Hepatocyte (in vitro differentiated cells): ENCODE results near the gene SAMD3. TPM values are rescaled to one million over a fixed set of nuclear protein-coding genes. Genes with fewer than 3 reads are reported as not detected.
"Not testable (repeated sequence)": the region's sequence is repeated elsewhere in the genome, so short reads cannot be mapped to it uniquely, and the experiment has no call there.

ENCODE experiments used
- DNase-seq: peaks from one replicate; pipeline ENCODE4 v3.0.0-alpha.2; 2016; ENCODE audit warnings: low spot score
- H2AFZ ChIP-seq: fragments of 200-600 bp; sonication (generic); 2 replicates; pipeline ENCODE4 v1.6.0; 2016; ENCODE audit warnings: antibody characterized with exemption, mild to moderate bottlenecking
- H3K27ac ChIP-seq: fragments of 200-600 bp; sonication (generic); 2 replicates; pipeline ENCODE4 v1.5.1; 2016; ENCODE audit warnings: mild to moderate bottlenecking
- H3K27me3 ChIP-seq: fragments of 200-600 bp; sonication (generic); 2 replicates; pipeline ENCODE4 v1.6.1; 2016
- H3K36me3 ChIP-seq: fragments of 200-600 bp; sonication (generic); replicated peaks from 2 replicates; pipeline ENCODE4 v1.5.1; 2016; ENCODE audit warnings: low read depth; ENCODE audit not compliant: insufficient read depth
- H3K4me1 ChIP-seq: fragments of 200-600 bp; sonication (generic); 2 replicates; pipeline ENCODE4 v1.5.1; 2016; ENCODE audit warnings: mild to moderate bottlenecking, moderate library complexity; ENCODE audit not compliant: insufficient read depth
- H3K4me2 ChIP-seq: fragments of 200-600 bp; sonication (generic); 2 replicates; pipeline ENCODE4 v1.6.0; 2016
- H3K4me3 ChIP-seq: fragments of 200-600 bp; sonication (generic); 2 replicates; pipeline ENCODE4 v1.5.1; 2016; ENCODE audit warnings: mild to moderate bottlenecking
- H3K79me2 ChIP-seq: fragments of 200-600 bp; sonication (generic); 2 replicates; pipeline ENCODE4 v1.6.0; 2017; ENCODE audit warnings: mild to moderate bottlenecking
- H3K9me2 ChIP-seq: fragments of 200-600 bp; sonication (generic); replicated peaks from 2 replicates; pipeline ENCODE4 v1.6.0; 2017; ENCODE audit warnings: mild to moderate bottlenecking; ENCODE audit not compliant: insufficient read depth
- H3K9me3 ChIP-seq: fragments of 200-600 bp; sonication (generic); 2 replicates; pipeline ENCODE4 v1.5.1; 2016; ENCODE audit warnings: low read depth, mild to moderate bottlenecking
- H4K20me1 ChIP-seq: fragments of 200-600 bp; sonication (generic); 2 replicates; pipeline ENCODE4 v1.6.0; 2016; ENCODE audit warnings: mild to moderate bottlenecking; ENCODE audit not compliant: insufficient read depth, poor library complexity, severe bottlenecking
- CTCF ChIP-seq: fragments of 200-600 bp; sonication (generic); IDR thresholded peaks from 2 replicates; pipeline ENCODE4 v1.5.1; 2016; ENCODE audit warnings: antibody characterized with exemption, mild to moderate bottlenecking; ENCODE audit not compliant: poor library complexity
- EZH2 ChIP-seq: fragments of 200-600 bp; sonication (generic); IDR thresholded peaks from 2 replicates; pipeline ENCODE4 v1.6.1; 2016; ENCODE audit warnings: antibody characterized with exemption, mild to moderate bottlenecking, borderline replicate concordance
- EZH2phosphoT487 ChIP-seq: fragments of 200-600 bp; sonication (generic); IDR thresholded peaks from one replicate; pipeline ENCODE4 v1.6.1; 2018; ENCODE audit warnings: antibody characterized with exemption, mild to moderate bottlenecking, low read depth, moderate library complexity; ENCODE audit not compliant: unreplicated experiment, severe bottlenecking
- WGBS: methylation state at CpG from one replicate; pipeline ENCODE4 v1.1.6; 2016; ENCODE audit warnings: low lambda C conversion rate; ENCODE audit errors: missing lambda C conversion rate; 5-methylcytosine and 5-hydroxymethylcytosine counted together
- polyA plus RNA-seq: library from polyadenylated mRNA; unstranded; fragments of >200 nt; fragmentation: Nextera tagmentation; extraction: Ambion mirVana; gene quantifications from 2 replicates; pipeline ENCODE4 v1.2.1, GENCODE V29; 2016
- total RNA-seq: library from RNA; depleted of rRNA; stranded (reverse); fragments of >200 nt; gene quantifications from 2 replicates; pipeline ENCODE4 v1.2.3, GENCODE V29; 2014

SAMD3 gene
- total and polyA plus RNA-seq, 2 experiments from 2014 or later, result 0.81 to 2.2 TPM

DNA sequence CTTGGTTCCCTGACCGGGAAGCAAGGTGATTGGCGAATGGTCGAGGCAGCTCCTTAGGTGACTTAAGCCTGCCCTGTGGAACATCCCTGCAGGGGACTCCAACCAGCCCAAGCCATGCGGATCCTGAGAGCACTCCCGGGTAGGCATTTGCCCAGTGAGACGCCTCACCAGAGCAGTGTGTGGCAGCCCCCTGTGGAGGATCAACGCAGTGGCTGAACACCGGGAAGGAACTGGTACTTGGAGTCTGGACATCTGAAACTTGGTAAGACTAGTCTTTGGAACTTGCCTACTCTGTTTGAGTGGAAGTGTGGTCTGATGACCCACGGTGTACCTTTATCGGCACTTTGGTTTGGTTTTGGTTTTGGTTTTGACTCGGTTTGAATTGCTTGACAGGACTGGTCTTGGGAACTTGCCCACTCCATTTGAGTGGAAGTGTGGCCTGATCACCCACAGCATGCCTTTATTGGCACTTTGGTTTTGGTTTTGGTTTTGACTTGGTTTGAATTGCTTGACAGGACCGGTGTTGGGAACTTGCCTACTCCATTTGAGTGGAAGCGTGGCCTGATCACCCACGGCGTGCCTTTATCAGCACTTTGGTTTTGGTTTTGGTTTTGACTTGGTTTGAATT is 38.0 kb upstream of the SAMD3 start:
- H3K27me3 ChIP-seq, H2AFZ ChIP-seq: not testable (repeated sequence)

GRCh38 chr6:130260050-130260462 is 37.3 kb upstream of the SAMD3 start:
- H3K4me1 ChIP-seq, H3K9me3 ChIP-seq, DNase-seq, H3K36me3 ChIP-seq, H3K27ac ChIP-seq, H3K4me3 ChIP-seq, H4K20me1 ChIP-seq, H3K4me2 ChIP-seq, H3K9me2 ChIP-seq, H3K27me3 ChIP-seq, H3K79me2 ChIP-seq, H2AFZ ChIP-seq: not testable (repeated sequence)
- WGBS, result 76% methylated on average over 4 of the region's 4 CpGs

More for the DNA sequence above, 38.0 kb upstream of the SAMD3 start:
- H3K9me3 ChIP-seq, H3K4me2 ChIP-seq, H4K20me1 ChIP-seq, DNase-seq, H3K27ac ChIP-seq, H3K36me3 ChIP-seq, H3K9me2 ChIP-seq, H3K79me2 ChIP-seq, H3K4me1 ChIP-seq, H3K4me3 ChIP-seq: not testable (repeated sequence)
- 86% methylated on average over 15 of the region's 15 CpGs for WGBS

GRCh38 chr6:130259557-130259956 is 36.8 kb upstream of the SAMD3 start:
- Histone ChIP-seq H3K27ac (no peak overlapping the region), H3K79me2 (no peaks in the 10 kb centered on the region), H2AFZ (no peak overlapping the region), H3K4me3 (no peak overlapping the region), H3K27me3 (no peaks in the 10 kb centered on the region), H4K20me1 (no peaks in the 10 kb centered on the region), H3K36me3 (no peaks in the 10 kb centered on the region), H3K9me2 (no peaks in the 10 kb centered on the region), H3K9me3 (no peaks in the 10 kb centered on the region), H3K4me2 (no peak overlapping the region), H3K4me1 (no peaks in the 10 kb centered on the region)
- TF ChIP-seq EZH2 (no peak), CTCF (no peak), EZH2phosphoT487 (no peak)
- WGBS, result 93% methylated on average over 2 of the region's 2 CpGs
- DNase-seq, result no peak

DNA sequence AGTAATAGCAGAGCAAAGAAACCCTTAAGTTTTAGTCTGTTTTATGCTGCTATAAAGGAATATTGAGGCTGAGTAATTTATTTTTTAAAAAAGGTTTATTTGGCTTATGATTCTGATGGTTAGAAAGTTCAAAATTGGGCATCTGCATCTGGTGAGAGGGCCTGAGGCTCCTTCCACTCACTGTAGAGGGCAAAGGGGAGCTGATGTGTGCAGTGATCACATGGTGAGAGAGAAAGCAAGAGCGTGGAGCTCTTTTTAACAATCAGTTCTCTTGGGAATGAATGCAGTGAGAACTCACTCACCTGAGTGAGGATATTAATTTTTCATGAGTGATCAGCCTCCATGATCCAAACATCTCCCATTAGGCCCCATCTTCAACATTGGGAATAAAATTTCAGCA is 36.4 kb upstream of the SAMD3 start:
- H3K4me3 ChIP-seq, result no peak overlapping the region
- no peak overlapping the region for H3K4me2 ChIP-seq
- no peaks in the 10 kb centered on the region for H3K4me1 ChIP-seq
- H3K27me3 ChIP-seq, result no peaks in the 10 kb centered on the region
- TF ChIP-seq EZH2 (no peak), CTCF (no peak), EZH2phosphoT487 (no peak)
- no peak overlapping the region for H3K27ac ChIP-seq
- no peaks in the 10 kb centered on the region for H3K79me2 ChIP-seq
- no peak overlapping the region for H2AFZ ChIP-seq
- no peaks in the 10 kb centered on the region for H3K9me2 ChIP-seq
- H4K20me1 ChIP-seq, result no peaks in the 10 kb centered on the region
- no peaks in the 10 kb centered on the region for H3K9me3 ChIP-seq
- no peaks in the 10 kb centered on the region for H3K36me3 ChIP-seq
- no peak for DNase-seq
- 100% methylated on average over 1 of the region's 1 CpG for WGBS
